Adrenal gland (tissue), 12 donors: ENCODE results near the gene PCDH9. TPM values are rescaled to one million over a fixed set of nuclear protein-coding genes. Genes with fewer than 3 reads are reported as not detected.

Source experiments
- DNase-seq, 7 donors: peaks; one replicate each; pipeline ENCODE4 v3.0.0-alpha.2; 2019 to 2020
- H3K27ac ChIP-seq, 5 donors: fragments of 200-600 bp; sonication (generic) in 4 of 5; 1 replicate in 3 of 5; 2 replicates in 2 of 5; pipeline versions ENCODE4 v1.5.1 to v1.8.0; 2016 to 2020; ENCODE audit warnings: mild to moderate bottlenecking in 1 of 5
- H3K27me3 ChIP-seq: fragments of 200-600 bp; 2 replicates; pipeline ENCODE4 v1.8.0; 2021
- H3K36me3 ChIP-seq, 2 donors: fragments of 200-600 bp; replicated peaks in 1 of 2; 1 replicate in 1 of 2; 2 replicates in 1 of 2; pipeline versions ENCODE4 v1.5.1 to v1.8.0; 2018 to 2022
- H3K4me1 ChIP-seq, 2 donors: fragments of 200-600 bp; replicated peaks in 1 of 2; 1 replicate in 1 of 2; 2 replicates in 1 of 2; pipeline versions ENCODE4 v1.5.1 to v1.8.0; 2018 to 2021
- H3K4me3 ChIP-seq, 4 donors: fragments of 200-600 bp; sonication (generic) in 3 of 4; one replicate each; pipeline ENCODE4 v1.5.1; 2016 to 2018
- H3K9me3 ChIP-seq, 3 donors: fragments of 200-600 bp; sonication (generic) in 1 of 3; replicated peaks in 1 of 3; 1 replicate in 2 of 3; 2 replicates in 1 of 3; pipeline versions ENCODE4 v1.5.1 to v1.8.0; 2016 to 2021
- POLR2A ChIP-seq, 2 donors: fragments of 450-650 bp; IDR thresholded peaks; one replicate each; pipeline ENCODE4 v1.6.1; 2017; ENCODE audit warnings: antibody characterized with exemption in 2 of 2, mild to moderate bottlenecking in 2 of 2, moderate library complexity in 1 of 2
- WGBS, 4 donors: extraction: QIAGEN DNeasy Blood & Tissue Kit in 2 of 4; methylation state at CpG; one replicate each; pipeline versions ENCODE4 v1.1.5 to v1.1.7; 2013 to 2017; 5-methylcytosine and 5-hydroxymethylcytosine counted together
- intact Hi-C, 2 donors: fragments of 100-400 bp; cut with DNase I; formaldehyde crosslinking; loops; one replicate each; pipeline versions ENCODE4 v1.14.1 to v1.15.0; 2022 to 2023
- polyA plus RNA-seq, 3 donors: library from polyadenylated mRNA; stranded (reverse); fragments of 200-250 nt in 2 of 3; fragments of 350-450 nt in 1 of 3; fragmentation: Illumina TruSeq in 1 of 3; extraction: RNeasy Lipid Tissue Mini Kit (QIAGEN cat#74804) in 1 of 3; gene quantifications; one replicate each; pipeline ENCODE4 v1.2.3, GENCODE V29; 2013 to 2014
- total RNA-seq, 9 donors: library from RNA; depleted of rRNA in 4 of 9; stranded (reverse); fragments of >200 nt in 4 of 9; fragments of 120-200 nt in 1 of 9; fragmentation: NEBNext Ultra II Directional in 1 of 9; extraction: Animal tissue kit (Norgen Biotek cat#: 25700) in 1 of 9; gene quantifications; one replicate each; pipeline versions ENCODE4 v1.1.0 to v1.2.4, GENCODE V29; 2013 to 2023
- TF ChIP-seq, protein P1 (sequence below), 6 experiments: fragments of 450-650 bp in 4 of 6; fragments of 200-600 bp in 2 of 6; sonication (generic) in 1 of 6; IDR thresholded peaks; 1 replicate in 5 of 6; 2 replicates in 1 of 6; pipeline versions ENCODE4 v1.5.1 to v1.8.0; 2016 to 2021; ENCODE audit warnings: antibody characterized with exemption in 6 of 6, mild to moderate bottlenecking in 2 of 6, moderate library complexity in 1 of 6
- donor health status: healthy with polysubstance abuse.
- donor health status: Bipolar disorder and iron deficiency.
- donor health status: DM: yes; HTN: yes; CAD: no.
- donor health status: DM: no; HTN: no; CAD: no.
- donor health status: DM: no; HTN: no; CAD: no.
- donor health status: DM: yes; HTN: yes; CAD: no.

Gene PCDH9
- total and polyA plus RNA-seq, 12 donors: 0.71 to 10.9 (median 3.6) TPM

DNA sequence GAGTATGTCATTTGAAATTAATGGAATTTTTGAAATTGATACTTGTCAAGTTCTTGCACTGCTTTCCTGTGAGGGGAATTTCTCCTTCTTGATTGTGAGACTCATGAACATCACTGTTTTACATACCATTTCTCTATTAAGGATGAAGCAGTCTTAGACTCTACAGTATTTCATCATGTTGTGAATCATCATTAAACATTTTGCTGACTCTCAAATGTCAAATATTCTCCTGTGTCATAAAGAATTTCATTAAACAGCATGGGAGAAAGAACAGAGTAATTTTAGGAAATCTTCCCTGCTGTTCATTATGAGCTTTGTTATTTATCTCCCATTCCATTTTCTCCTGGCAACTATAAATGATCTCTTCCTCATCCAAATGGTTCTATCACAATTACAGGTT lies 729.0 kb downstream of the PCDH9 start:
- no peak overlapping the region for H3K4me3 ChIP-seq
- H3K27me3 ChIP-seq: no peaks in the 10 kb centered on the region
- H3K9me3 ChIP-seq: no peaks in the 10 kb centered on the region
- no peaks in the 10 kb centered on the region for H3K36me3 ChIP-seq
- no peak overlapping the region for H3K27ac ChIP-seq
- DNase-seq: no peak
- no peaks in the 10 kb centered on the region for H3K4me1 ChIP-seq
- intact Hi-C loops: no loop called here
- TF ChIP-seq, protein P1, sequence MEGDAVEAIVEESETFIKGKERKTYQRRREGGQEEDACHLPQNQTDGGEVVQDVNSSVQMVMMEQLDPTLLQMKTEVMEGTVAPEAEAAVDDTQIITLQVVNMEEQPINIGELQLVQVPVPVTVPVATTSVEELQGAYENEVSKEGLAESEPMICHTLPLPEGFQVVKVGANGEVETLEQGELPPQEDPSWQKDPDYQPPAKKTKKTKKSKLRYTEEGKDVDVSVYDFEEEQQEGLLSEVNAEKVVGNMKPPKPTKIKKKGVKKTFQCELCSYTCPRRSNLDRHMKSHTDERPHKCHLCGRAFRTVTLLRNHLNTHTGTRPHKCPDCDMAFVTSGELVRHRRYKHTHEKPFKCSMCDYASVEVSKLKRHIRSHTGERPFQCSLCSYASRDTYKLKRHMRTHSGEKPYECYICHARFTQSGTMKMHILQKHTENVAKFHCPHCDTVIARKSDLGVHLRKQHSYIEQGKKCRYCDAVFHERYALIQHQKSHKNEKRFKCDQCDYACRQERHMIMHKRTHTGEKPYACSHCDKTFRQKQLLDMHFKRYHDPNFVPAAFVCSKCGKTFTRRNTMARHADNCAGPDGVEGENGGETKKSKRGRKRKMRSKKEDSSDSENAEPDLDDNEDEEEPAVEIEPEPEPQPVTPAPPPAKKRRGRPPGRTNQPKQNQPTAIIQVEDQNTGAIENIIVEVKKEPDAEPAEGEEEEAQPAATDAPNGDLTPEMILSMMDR (IDR thresholded peaks at IDR 0.05): no peak
- TF ChIP-seq POLR2A (IDR thresholded peaks at IDR 0.05): no peak

DNA sequence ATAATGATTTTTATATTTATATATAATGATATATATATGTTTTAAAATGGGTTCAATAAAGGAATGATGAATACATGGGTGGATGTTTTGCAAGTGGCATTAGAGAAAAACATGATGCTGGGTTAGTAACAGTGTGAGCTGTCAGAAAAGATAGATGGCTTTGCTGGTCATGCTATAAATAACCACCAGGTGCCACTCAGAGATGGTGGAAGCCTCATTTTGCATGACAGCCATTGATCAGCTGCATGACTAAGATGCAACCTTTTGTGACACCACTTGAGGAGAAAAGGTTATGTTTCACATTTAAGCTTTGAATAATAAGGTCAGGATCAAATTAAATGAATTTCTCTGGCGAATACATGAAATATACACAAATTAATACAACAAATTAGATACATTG lies 737.7 kb downstream of the PCDH9 start:
- H3K36me3 ChIP-seq: no peaks in the 10 kb centered on the region
- WGBS, 4 donors: 22 to 86% (median 65%) methylated on average over 1 of the region's 1 CpG
- TF ChIP-seq, protein P1 (IDR thresholded peaks at IDR 0.05): no peak
- TF ChIP-seq POLR2A (IDR thresholded peaks at IDR 0.05): no peak
- no peaks in the 10 kb centered on the region for H3K4me1 ChIP-seq
- intact Hi-C loops: no loop called here
- H3K9me3 ChIP-seq: no peaks in the 10 kb centered on the region
- no peak for DNase-seq
- no peak overlapping the region for H3K27ac ChIP-seq
- no peak overlapping the region for H3K4me3 ChIP-seq
- H3K27me3 ChIP-seq: no peaks in the 10 kb centered on the region

DNA sequence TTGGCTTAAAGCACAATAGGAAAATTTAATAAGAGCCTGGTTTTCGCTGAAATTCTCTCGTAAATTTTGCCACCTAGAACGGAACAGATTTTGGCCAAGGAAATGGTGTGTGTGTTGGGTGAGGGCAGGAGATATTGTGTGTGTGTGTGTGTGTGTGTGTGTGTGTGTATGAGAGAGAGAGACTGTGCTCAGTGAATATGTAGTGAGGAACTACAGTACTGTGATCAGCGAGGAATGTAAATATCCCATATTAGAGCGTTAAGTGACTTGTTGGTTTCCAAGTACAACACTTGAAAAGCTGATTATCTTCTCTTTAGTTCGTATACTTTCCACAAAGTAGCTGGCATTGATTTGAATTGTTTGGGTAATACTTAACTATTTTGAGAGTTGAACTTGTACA lies 738.9 kb downstream of the PCDH9 start:
- Histone ChIP-seq H3K9me3 (no peaks in the 10 kb centered on the region), H3K27ac (no peak overlapping the region), H3K4me1 (no peaks in the 10 kb centered on the region), H3K4me3 (no peak overlapping the region), H3K27me3 (no peaks in the 10 kb centered on the region), H3K36me3 (no peaks in the 10 kb centered on the region)
- TF ChIP-seq, protein P1 (IDR thresholded peaks at IDR 0.05): no peak
- TF ChIP-seq POLR2A (IDR thresholded peaks at IDR 0.05): no peak
- WGBS, 4 donors: 81 to 90% (median 87%) methylated on average over 6 of the region's 6 CpGs
- intact Hi-C loops: no loop called here
- no peak for DNase-seq

DNA sequence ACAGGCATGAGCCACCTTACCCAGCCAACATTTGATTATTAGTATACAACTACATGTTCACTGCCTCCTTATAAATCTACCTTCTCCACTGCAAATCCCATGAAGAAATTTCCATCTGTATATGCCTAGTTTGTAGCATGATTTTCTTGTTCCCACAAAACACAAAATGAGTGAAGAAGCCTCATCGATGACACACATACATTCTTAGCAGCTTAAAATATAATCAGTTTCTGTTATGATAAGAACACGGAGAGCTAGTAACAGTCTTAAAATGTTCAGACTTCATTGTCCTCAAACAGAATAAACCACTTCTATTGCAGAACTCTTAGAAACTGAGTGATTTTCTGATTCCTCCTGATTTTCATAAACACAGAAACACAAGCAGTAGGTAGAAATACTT lies 740.5 kb downstream of the PCDH9 start:
- intact Hi-C loops: no loop called here

More for the DNA sequence above, 740.5 kb downstream of the PCDH9 start:
- Histone ChIP-seq H3K4me1 (no peaks in the 10 kb centered on the region), H3K4me3 (no peak overlapping the region), H3K27me3 (no peaks in the 10 kb centered on the region), H3K27ac (no peak overlapping the region), H3K9me3 (no peaks in the 10 kb centered on the region), H3K36me3 (no peaks in the 10 kb centered on the region)
- WGBS, 4 donors: 79 to 88% (median 82%) methylated on average over 2 of the region's 2 CpGs
- no peak for DNase-seq
- no peak for TF ChIP-seq POLR2A (IDR thresholded peaks at IDR 0.05)
- TF ChIP-seq, protein P1 (IDR thresholded peaks at IDR 0.05): no peak
